T-helper 22 cell (primary cell): ENCODE measurements around the gene TBX6.

Experiments
- DNase-seq: peaks from one replicate; pipeline ENCODE4 v3.0.0-alpha.2; 2020; ENCODE audit warnings: low read depth

The TBX6 gene

GRCh38 chr16:30113711-30114333 is 22.1 kb upstream of the TBX6 start:
- DNase-seq, result no peak

DNA sequence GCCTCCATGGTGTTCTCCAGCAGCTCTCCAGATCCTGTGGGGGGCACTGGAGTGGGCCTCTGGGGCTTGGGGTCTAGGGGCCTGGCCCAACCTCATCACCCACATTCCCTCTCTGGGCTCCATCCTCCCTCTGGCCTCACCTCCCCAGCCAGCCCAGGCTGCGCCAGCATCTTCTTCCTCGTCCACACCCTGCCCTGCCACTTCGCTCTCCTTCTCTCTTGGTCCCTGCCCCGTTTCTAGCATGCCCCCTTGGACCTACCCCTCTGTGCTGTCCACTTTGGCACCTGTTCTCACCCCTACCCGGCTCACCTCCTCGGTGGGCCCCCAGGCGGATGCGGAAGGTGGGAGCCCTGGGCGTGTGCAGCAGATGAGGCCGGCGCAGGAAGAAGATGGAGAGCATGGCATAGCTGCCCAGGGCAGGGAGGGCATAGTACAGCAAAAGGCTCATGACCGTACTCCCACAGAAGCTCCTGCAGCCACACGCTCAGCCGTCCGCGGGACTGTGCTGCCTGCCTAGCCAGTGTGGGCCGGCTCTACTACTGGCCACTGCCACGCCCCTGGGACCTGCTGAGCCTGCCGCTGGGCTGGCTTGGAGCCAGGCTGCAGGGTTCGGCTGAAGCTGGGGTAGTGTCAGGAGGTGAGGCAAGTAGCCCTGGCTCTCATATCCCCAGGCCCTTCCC is 21.4 kb upstream of the TBX6 start, which contains the start of gene GDPD3:
Gene GDPD3, minus strand, starts transcription at position 507 of the 680 bp plus-strand sequence. Its CDS starts 59 bp downstream, at position 448.
- no peak for DNase-seq

DNA sequence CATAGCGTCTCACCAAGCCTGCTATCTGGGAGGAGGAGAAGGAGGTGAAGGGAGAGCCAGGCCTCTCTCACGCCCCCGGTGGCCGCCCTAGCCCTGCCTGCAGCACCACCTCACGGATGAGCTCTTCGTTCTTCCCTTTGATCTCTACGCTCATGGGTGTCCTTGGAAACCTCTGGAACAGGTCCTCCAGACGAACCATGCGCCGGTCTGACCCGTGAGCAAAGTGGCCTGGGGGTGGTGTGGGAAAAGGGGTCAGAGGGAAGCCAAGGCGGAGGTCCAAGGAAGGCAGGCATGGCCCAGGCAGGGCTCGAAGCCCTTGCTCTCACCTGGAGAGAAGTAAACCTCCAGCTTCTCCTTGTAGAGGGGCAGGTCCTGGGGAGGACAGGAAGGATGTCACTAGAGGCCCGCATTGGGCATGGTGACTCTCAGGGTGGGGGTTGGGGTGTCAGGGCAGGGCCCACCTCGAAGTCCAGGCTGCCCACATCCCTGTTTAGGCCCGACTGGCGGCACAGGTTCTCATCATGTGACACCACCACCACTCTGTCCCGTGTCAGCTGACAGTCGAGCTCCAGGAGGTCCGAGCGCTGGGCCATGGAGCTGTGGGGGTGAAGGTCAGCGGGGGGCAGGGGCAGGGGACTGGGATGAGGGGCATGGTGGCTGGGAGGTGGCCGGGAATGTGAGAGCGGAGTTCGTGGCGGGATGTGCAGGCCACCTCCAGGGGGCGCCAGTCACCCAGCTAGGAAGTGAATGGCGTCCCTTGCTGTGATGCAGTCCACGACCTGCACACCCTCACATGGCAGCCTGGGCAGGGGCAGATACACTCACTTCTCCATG is 20.7 kb upstream of the TBX6 start:
- no peak for DNase-seq

DNA sequence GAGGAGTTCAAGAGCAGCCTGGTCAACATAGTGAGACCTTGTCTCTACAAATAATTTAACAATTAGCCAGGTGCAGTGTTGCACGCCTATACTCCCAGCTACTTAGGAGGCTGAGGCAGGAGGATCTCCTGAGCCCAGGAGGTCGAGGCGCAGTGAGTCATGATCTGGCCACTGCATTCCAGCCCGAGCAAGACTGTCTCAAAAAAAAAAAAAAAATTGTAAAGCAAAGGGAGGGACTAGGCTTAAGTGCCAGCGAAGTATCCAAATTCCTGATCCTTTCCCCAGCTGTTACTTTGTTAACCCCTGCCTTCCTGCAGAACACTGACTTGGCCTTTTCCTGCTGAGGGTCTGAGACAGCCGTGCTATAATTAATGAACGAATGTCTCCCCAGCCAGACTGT is 18.9 kb upstream of the TBX6 start:
- no peak for DNase-seq

DNA sequence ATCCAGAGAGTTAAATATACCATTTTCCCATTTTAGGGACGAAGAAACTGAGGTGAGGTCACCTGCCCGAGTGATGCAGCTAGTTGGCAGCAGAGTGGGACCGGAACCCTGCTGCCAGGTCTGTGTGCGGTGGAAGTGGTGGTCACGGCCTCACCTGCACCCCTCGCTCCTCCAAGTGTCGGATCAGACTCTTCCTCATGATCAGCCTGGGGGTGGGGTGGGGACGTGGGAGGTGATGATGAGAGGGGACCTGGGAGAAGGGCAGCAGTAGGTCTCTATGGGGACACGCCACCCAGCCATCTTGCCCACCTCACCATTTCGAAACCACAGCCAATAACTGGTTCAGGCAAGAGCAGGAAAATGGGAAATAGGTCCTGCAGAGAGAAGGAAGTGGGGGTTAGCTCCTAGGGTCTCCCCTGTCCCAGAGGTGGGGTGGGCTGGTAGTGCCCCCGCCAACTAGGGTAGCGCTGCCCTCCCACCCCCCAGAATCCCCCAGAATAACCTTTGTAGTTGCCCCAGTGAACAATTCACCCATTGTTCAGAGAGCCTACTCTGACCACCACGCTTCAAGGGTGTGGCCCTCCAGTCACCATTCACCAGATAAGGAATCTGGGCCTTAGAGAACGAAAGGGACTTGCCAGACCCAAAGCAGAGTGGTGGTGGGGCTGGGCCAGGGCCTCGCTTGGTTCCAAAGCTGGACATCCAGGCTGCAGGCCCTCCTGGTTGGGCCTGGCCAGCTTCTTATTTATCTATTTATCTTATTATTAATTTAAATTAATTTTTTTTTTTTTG is 16.5 kb upstream of the TBX6 start:
- DNase-seq, result no peak

DNA sequence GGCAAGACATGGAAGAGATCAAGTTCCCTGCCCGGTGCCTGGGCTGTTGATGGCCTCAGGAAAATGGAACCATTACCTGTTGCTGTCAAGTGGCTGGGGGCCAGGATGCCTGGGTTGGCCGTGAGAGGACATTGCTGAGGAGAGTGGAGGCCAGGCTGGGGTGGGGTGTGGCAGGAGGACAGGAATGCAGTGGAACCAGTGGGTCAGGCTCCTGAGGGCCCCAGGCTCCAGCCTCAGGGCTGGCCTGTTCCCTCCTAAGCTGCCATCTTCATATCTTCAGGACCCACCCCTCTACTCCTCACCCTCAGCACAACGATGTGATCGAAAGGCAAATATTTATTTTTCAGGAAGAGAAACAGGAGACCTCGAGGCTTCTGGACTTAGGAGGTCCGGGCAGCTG is 12.8 kb upstream of the TBX6 start:
- DNase-seq, result no peak

DNA sequence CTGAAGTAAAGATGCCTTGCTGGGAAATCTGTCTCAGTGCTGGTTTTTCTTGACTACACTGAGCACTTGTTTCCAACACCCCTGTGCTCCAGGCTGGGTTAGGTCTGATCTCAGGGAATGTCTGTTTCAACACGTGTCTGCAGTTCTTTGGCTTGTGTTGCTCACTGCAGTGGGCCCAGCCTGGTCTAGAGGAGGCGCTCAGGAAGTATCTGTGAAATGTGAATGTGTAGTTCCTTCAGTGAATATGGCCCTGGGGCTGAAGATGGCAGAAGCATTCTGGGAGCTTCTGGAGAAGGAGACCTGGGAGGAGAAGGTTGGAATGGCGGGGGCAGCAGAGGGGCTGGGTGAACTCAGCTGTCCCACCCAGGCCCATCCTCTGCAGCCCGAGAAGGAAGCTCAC is 12.4 kb upstream of the TBX6 start:
- DNase-seq, result no peak

DNA sequence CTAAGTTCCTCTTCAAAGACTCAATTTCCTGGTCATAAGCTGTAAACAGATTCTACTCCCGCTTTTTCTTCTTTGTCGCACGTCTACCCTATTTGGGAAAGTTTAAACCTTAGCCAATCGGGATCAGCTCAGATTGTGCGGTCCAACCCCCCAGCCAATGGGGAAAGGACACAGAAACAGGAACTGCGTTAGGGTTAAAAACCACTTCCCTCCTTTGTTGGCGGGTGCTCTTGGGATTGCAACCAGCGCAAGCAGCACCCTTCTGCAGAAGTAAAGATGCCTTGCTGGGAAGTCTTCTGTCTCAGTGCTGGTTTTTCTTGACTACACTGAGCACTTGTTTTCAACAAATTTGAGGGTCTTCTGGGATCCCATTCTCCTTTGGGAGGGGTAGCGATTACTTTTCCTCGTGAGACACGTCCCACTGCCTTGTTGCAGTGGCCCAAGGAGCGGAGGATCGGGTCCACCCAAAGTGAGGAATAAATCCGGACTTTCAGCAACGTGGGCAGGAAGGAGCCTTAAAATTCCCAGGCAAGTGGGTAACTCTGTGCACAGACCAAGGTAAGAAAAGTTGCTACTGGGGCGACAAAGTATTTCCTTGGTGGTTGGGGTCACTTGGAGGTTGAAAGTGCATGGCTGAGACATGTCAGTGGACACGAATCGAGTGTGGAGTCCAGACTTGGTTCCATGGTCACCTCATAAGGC is 5.3 kb upstream of the TBX6 start:
- DNase-seq, result no peak

GRCh38 chr16:30096105-30096861 is 4.6 kb upstream of the TBX6 start, which contains the start of gene YPEL3:
TSS of gene YPEL3 (minus strand) at chr16:30096213. CDS start at chr16:30095482, 731 bp downstream.
- peak; percentile 84 for DNase-seq

DNA sequence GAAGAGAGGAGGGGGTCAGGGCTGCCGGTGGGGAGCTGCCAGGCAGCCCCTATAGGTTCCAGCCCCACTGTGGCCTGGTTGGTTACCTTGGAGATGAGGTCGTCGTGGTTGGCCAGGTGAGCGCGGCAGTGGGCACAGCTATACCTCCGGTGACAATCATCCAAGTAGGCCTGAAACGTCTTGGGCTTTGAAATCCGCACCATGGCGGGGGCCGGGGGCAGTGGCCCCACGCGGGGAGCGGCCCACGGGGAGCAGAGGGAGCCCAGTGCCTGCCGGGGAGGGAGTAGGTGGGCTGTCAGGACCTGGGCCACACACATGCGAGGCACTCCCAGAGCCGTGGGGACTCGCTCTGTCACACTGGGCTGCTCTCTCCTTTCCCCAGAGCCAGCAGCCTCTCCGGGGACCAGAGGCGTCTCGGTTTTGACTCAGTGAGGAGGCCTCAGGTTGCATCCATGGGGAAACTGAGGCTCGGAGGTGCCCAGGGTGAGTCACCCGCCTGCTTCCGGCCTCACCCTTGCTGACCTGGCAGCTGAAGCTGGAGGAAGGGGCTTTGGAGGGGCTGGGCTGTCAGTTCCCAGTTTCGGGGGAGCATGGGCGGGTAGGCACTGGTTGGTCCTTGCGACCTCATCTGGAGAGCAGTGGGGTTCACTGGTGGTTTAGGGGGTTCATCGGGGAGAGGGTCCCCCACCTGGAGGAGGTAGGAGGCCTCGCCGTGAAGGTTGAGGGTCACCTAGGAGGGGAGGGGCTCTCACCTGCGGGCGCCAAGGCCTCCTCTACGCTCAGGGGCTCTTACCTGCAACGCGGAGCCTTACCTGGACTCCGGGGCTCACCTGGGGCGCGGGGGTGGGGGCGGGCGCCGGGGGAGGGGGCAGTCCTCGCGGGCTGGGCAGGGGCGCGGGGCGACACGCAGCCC is 3.7 kb upstream of the TBX6 start:
- no peak for DNase-seq

DNA sequence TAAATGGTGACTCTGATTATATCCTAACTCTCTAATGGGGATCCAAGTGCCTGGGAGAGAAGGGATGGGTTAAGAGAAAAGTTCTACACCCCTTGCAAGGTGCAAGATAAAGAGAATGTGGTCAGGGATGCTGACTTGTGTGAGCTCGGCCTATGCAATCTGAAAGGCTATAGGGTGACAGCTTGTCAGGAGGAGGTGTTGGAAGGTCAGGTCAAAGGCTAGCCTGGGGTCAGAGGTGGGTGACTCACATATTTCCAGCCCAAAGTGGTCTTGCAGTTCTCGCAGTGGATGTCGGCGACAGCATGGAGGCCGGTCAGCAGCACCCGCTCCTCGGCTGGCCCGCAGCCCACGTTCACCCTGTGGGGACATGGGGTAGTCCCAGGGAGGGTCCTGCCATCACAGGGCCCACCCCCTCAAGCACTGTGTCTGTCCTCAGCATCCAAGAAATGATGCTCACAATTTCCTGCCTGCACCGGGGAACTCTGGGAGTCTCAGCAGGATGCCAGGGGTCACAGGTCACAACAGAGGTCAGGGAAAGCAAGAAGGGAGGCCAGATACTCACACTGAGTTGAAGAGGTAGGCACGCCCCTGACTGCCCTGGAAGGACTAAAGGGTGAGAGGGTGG is 2.9 kb upstream of the TBX6 start:
- DNase-seq, result no peak

GRCh38 chr16:30092373-30093010 is 768 bp upstream of the TBX6 start:
- peak; percentile 75 for DNase-seq

DNA sequence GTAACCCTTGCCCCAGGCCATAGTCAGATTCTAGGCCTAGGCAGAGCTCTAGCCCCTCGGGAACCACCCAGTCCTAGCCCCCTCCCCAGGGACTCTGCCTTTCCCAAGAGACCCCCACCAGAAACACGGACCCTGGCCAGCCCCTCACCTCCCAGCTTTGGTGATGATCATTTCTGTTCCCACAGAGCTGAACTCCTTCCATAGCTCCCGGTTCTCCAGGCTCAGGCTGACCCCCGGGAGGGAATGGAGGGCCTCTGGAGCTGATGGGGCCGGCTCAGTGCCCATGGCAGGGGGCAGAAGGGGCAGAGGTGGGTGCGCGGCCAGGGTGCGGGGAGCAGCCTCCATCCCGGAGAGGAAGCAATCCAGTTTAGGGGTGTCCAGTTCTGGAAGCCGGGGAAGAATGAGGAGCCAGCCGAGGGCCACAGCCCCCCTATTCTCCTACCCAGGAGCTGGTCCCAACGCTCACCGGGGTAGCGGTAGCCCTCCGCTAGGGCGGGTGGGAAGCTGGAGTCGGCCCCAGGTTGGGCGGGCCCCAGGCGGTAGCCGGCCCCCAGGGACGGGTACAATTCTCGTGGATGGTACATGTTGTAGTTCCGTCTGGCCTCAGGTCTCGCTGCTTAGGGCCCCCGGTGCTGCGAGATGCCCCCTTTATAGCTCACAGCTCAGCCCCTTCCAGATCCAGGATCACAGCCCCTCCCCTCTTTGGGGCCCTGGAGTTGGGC is 953 bp downstream of the TBX6 start:
- no peak for DNase-seq

- DNase-seq, result no peak
Measured at GRCh38 chr16:30088832-30089624, 2.7 kb downstream of the TBX6 start.

GRCh38 chr16:30088237-30088831 is 3.4 kb downstream of the TBX6 start:
- DNase-seq, result no peak

- no peak for DNase-seq
Measured at GRCh38 chr16:30087181-30087898, 4.4 kb downstream of the TBX6 start.
